ENCODE data around the gene AKT2.

The AKT2 gene

DNA sequence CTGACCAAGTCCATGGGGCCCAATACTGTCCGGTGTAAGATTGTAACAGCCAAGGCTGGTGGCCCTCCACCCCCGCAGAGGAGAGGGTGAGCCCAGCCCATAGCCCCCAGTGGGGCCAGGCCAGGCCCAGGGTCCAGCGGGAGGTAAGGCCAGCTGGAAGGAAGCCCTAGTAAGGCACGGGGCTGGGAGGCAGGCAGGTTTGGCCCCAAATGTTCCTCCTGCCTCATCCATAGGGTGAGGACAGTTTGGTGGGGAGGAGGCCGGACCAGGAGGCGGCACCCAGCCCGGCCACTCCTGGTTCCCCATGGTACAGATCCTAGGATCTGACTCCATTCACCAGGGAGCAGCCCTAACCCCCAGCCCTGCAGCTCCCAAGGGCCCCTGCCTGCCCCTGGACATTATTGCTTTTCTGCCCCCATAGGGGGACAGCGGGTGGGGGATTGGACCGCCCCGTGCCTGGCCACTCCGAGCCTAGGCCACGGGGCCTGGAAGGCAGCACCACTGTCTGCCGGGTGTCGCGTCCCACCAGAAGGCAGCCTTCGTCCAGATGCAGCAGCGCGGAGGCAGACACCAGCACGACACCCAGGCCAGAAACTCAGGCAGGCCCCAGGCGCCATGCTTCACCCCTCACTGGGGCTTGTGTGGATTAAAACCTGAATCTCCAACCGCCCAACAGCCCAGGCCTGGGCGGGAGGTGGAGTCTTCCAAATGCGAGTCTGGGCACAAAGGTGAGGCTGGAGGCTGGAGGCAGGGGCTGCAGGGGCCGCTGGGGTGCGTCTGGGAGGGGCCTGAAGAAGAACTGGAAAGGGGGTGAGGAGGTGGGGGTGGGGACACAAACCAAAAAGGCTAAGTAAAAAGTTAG, 52.0 kb downstream of the AKT2 start:
- TF ChIP-seq, protein P1, sequence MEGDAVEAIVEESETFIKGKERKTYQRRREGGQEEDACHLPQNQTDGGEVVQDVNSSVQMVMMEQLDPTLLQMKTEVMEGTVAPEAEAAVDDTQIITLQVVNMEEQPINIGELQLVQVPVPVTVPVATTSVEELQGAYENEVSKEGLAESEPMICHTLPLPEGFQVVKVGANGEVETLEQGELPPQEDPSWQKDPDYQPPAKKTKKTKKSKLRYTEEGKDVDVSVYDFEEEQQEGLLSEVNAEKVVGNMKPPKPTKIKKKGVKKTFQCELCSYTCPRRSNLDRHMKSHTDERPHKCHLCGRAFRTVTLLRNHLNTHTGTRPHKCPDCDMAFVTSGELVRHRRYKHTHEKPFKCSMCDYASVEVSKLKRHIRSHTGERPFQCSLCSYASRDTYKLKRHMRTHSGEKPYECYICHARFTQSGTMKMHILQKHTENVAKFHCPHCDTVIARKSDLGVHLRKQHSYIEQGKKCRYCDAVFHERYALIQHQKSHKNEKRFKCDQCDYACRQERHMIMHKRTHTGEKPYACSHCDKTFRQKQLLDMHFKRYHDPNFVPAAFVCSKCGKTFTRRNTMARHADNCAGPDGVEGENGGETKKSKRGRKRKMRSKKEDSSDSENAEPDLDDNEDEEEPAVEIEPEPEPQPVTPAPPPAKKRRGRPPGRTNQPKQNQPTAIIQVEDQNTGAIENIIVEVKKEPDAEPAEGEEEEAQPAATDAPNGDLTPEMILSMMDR (IDR thresholded peaks at IDR 0.05; ENCODE audit: low read depth, low read length) = no peak
- no peak for DNase-seq (ENCODE audit: low read depth in 2 of 2)
- H3K4me3 ChIP-seq (replicated peaks in 1 of 2; ENCODE audit: low read depth in 2 of 2, low read length in 2 of 2) = no peak overlapping the region

DNA sequence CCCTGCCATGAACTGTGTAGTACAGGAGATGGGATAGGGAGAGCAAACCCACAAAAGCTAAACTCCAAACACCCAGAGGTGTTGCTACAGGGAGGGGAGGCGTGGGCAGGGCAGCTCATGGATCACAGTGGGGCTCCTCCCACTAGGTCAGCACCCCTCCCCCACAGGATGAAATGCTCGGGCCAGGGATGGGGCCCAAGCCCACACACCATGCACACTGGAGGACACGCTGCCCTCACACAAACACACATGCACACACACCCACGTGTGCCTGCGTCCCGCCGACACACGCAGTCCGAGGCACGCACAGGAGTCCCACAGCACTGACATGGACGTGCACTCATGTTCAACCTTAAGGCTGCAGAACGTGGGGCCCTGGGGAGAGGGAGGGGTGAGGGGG, 52.7 kb downstream of the AKT2 start:
- no peak overlapping the region for H3K4me3 ChIP-seq (replicated peaks in 1 of 2; ENCODE audit: low read depth in 2 of 2, low read length in 2 of 2)
- TF ChIP-seq, protein P1 (IDR thresholded peaks at IDR 0.05; ENCODE audit: low read depth, low read length) = no peak
- no peak for DNase-seq (ENCODE audit: low read depth in 2 of 2)

DNA sequence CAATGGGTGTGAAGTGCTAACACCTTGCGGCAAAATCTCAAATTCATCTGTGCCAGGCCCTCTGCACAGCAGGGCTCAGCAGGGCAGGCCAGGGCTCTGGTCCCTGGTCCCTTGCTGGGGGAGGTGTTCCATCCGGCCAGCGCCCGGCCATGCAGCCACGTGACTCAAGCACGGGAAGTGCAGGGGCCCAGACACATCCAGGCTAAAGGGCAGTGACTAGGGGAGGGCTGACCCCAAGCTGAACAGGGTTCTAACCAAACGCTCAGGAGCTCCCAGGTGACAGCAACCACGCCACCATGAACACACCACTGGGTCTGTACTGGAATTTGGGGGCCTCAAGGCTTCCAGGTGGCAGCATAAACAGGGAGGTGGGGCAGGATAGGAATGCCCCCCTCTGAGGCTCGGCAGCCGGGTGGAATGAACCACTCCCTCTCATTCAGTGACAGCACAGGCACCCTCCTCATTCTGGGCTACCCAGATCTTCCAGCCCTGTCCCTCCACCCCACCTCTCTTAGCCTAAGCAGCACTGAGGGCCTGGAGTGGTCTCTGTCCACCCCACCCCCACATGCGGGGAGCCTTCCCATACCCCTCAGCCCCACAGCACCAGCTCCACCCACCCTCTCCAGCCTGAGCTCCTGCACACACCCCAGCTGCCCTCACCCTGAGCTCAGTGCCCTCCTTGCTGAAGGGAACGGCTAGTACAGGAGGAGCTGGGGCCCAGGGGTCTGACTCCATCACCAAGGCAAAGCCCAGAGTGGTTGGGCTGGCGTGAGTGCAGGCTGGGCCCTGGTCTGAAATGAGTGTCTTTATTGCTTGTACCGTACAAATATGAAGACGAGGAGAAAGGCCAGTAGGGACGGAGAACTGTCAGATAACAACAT, 53.4 kb downstream of the AKT2 start:
- TF ChIP-seq, protein P1 (IDR thresholded peaks at IDR 0.05; ENCODE audit: low read depth, low read length) = no peak
- peak in 1 of 2 donors; percentile 33 for DNase-seq (ENCODE audit: low read depth in 2 of 2)
- no peak overlapping the region for H3K4me3 ChIP-seq (replicated peaks in 1 of 2; ENCODE audit: low read depth in 2 of 2, low read length in 2 of 2)

DNA sequence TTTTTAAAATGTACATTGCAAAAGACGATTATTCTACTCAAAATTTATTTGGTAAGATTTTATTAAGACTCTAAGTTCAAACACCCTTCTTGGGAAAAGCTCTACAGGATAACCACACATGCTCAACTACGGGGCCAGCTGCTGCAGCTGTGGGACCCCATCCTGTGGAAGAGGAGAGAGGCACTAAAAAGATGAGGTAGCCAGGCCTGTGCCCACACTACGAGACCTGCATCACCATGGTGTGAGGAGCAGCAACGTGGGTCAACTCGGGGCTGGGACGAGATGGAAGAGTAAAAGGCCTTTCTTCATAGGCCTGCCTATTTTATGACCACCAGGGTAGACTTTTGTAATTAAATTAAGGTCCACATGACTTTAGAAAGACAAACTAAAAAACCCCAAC, 54.1 kb downstream of the AKT2 start:
- TF ChIP-seq, protein P1 (IDR thresholded peaks at IDR 0.05; ENCODE audit: low read depth, low read length) = no peak
- DNase-seq (ENCODE audit: low read depth in 2 of 2) = no peak
- H3K4me3 ChIP-seq (replicated peaks in 1 of 2; ENCODE audit: low read depth in 2 of 2, low read length in 2 of 2) = no peak overlapping the region

DNA sequence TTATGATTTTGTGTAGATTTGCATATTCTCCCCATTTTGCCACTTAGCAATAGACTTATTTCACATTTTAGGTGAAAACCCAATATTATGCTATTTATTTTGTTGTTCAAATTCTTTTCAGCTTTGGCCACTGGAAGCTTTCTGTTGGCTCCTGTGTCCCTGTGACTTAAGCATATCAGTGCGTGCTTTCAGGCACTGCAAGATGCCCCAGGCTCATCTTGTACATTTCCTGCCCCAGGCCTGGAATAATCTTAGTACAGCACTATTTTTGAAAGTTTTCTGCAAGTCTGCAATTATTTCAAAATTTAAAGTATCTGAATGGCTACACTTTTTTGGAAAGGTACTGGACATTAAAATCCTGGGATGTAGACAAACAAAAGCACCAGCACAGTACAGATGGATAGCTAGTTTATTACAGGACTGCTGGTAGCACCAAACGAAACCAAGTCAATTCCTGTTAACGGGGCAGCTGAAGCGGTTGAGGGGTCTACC, 55.2 kb downstream of the AKT2 start:
- TF ChIP-seq, protein P1 (IDR thresholded peaks at IDR 0.05; ENCODE audit: low read depth, low read length) = no peak
- no peak for DNase-seq (ENCODE audit: low read depth in 2 of 2)

DNA sequence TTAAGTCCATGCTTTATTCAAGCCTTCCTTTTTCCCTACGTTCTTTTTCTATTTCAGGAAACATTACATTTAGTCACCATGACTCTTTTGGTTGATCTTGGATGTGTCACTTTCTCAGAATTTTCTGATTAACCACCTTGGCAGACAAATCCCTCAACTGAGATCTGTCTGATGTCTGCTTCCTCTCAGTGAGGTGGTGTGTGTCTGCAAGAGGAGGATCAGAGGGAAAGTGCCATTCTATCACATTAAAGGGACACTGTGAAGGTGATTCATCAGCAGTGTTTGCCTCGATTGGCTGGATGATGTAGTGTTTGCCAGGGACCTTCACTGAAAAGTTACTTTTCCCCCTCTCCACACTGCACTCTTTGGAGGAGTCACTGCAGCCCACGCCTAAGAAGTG, 55.7 kb downstream of the AKT2 start:
- peak in 1 of 2 donors; percentile 67 for DNase-seq (ENCODE audit: low read depth in 2 of 2)
- TF ChIP-seq, protein P1 (IDR thresholded peaks at IDR 0.05; ENCODE audit: low read depth, low read length) = no peak
- H3K4me3 ChIP-seq (replicated peaks in 1 of 2; ENCODE audit: low read depth in 2 of 2, low read length in 2 of 2) = no peak overlapping the region

More for the DNA sequence above, 55.2 kb downstream of the AKT2 start:
- H3K4me3 ChIP-seq (replicated peaks in 1 of 2; ENCODE audit: low read depth in 2 of 2, low read length in 2 of 2) = no peak overlapping the region
